ENCODE measurements around the gene OSBPL9.

DNA sequence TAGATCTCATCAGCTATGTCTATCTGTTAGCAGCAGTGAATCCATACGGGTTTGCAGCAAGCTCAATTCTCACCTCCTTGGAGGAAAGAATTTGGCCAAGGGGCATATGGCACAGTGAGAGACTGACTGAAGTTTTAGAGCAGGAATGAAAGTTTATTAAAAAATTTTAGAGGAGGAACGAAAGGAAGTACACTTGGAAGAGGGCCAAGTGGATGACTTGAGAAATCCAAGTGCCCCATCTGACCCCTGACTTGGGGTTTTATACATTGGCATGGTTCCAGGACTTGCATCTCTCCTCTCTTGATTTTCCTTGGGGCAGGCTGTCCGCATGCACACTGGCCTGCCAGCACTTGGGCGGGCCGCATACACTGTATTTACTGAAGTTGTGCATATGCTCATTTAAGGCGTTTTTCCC lies 9.2 kb upstream of the OSBPL9 start:
- TF ChIP-seq, protein P1, sequence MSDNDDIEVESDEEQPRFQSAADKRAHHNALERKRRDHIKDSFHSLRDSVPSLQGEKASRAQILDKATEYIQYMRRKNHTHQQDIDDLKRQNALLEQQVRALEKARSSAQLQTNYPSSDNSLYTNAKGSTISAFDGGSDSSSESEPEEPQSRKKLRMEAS (IDR thresholded peaks at IDR 0.05) = no peak
- TF ChIP-seq SIN3A (IDR thresholded peaks at IDR 0.05; ENCODE audit: low read depth) (no peak), POLR2A (IDR thresholded peaks at IDR 0.05; ENCODE audit: borderline replicate concordance, extremely low read depth, insufficient read depth, insufficient read length) (no peak), EZH2 (IDR thresholded peaks at IDR 0.05) (no peak), CBX3 (IDR thresholded peaks at IDR 0.05; ENCODE audit: low read depth) (no peak), FOSL1 (IDR thresholded peaks at IDR 0.05; ENCODE audit: low read depth) (no peak)
- TF ChIP-seq, protein P2, sequence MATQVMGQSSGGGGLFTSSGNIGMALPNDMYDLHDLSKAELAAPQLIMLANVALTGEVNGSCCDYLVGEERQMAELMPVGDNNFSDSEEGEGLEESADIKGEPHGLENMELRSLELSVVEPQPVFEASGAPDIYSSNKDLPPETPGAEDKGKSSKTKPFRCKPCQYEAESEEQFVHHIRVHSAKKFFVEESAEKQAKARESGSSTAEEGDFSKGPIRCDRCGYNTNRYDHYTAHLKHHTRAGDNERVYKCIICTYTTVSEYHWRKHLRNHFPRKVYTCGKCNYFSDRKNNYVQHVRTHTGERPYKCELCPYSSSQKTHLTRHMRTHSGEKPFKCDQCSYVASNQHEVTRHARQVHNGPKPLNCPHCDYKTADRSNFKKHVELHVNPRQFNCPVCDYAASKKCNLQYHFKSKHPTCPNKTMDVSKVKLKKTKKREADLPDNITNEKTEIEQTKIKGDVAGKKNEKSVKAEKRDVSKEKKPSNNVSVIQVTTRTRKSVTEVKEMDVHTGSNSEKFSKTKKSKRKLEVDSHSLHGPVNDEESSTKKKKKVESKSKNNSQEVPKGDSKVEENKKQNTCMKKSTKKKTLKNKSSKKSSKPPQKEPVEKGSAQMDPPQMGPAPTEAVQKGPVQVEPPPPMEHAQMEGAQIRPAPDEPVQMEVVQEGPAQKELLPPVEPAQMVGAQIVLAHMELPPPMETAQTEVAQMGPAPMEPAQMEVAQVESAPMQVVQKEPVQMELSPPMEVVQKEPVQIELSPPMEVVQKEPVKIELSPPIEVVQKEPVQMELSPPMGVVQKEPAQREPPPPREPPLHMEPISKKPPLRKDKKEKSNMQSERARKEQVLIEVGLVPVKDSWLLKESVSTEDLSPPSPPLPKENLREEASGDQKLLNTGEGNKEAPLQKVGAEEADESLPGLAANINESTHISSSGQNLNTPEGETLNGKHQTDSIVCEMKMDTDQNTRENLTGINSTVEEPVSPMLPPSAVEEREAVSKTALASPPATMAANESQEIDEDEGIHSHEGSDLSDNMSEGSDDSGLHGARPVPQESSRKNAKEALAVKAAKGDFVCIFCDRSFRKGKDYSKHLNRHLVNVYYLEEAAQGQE (IDR thresholded peaks at IDR 0.05; ENCODE audit: low read depth) = no peak
- TF ChIP-seq, protein P3, sequence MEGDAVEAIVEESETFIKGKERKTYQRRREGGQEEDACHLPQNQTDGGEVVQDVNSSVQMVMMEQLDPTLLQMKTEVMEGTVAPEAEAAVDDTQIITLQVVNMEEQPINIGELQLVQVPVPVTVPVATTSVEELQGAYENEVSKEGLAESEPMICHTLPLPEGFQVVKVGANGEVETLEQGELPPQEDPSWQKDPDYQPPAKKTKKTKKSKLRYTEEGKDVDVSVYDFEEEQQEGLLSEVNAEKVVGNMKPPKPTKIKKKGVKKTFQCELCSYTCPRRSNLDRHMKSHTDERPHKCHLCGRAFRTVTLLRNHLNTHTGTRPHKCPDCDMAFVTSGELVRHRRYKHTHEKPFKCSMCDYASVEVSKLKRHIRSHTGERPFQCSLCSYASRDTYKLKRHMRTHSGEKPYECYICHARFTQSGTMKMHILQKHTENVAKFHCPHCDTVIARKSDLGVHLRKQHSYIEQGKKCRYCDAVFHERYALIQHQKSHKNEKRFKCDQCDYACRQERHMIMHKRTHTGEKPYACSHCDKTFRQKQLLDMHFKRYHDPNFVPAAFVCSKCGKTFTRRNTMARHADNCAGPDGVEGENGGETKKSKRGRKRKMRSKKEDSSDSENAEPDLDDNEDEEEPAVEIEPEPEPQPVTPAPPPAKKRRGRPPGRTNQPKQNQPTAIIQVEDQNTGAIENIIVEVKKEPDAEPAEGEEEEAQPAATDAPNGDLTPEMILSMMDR (IDR thresholded peaks at IDR 0.05 in 2 of 3, conservative IDR thresholded peaks at IDR 0.05 in 1 of 3; ENCODE audit: borderline replicate concordance in 1 of 3, insufficient read depth in 1 of 3, low read depth in 2 of 3, low read length in 2 of 3) = no peak
- TF ChIP-seq, protein P4, sequence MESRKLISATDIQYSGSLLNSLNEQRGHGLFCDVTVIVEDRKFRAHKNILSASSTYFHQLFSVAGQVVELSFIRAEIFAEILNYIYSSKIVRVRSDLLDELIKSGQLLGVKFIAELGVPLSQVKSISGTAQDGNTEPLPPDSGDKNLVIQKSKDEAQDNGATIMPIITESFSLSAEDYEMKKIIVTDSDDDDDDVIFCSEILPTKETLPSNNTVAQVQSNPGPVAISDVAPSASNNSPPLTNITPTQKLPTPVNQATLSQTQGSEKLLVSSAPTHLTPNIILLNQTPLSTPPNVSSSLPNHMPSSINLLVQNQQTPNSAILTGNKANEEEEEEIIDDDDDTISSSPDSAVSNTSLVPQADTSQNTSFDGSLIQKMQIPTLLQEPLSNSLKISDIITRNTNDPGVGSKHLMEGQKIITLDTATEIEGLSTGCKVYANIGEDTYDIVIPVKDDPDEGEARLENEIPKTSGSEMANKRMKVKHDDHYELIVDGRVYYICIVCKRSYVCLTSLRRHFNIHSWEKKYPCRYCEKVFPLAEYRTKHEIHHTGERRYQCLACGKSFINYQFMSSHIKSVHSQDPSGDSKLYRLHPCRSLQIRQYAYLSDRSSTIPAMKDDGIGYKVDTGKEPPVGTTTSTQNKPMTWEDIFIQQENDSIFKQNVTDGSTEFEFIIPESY (IDR thresholded peaks at IDR 0.05; ENCODE audit: extremely low read depth, insufficient replicate concordance, low read length) = no peak
